ENCODE measurements around the gene CTSA.

GRCh38 chr20:45926731-45927070 is 35.6 kb downstream of the CTSA start:
- no peak for TF ChIP-seq EZH2 (IDR thresholded peaks at IDR 0.05; ENCODE audit: borderline replicate concordance, low read length)
- TF ChIP-seq, protein P1, sequence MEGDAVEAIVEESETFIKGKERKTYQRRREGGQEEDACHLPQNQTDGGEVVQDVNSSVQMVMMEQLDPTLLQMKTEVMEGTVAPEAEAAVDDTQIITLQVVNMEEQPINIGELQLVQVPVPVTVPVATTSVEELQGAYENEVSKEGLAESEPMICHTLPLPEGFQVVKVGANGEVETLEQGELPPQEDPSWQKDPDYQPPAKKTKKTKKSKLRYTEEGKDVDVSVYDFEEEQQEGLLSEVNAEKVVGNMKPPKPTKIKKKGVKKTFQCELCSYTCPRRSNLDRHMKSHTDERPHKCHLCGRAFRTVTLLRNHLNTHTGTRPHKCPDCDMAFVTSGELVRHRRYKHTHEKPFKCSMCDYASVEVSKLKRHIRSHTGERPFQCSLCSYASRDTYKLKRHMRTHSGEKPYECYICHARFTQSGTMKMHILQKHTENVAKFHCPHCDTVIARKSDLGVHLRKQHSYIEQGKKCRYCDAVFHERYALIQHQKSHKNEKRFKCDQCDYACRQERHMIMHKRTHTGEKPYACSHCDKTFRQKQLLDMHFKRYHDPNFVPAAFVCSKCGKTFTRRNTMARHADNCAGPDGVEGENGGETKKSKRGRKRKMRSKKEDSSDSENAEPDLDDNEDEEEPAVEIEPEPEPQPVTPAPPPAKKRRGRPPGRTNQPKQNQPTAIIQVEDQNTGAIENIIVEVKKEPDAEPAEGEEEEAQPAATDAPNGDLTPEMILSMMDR (conservative IDR thresholded peaks at IDR 0.05 in 1 of 2, IDR thresholded peaks at IDR 0.05 in 1 of 2; ENCODE audit: extremely low read depth in 1 of 2, insufficient read depth in 1 of 2, low read depth in 1 of 2, low read length in 2 of 2), result no peak

Data from mammary epithelial cell (primary cell).